PC-9 (cell line): Measurements from ENCODE around the gene ANKRD60. TPM values are rescaled to one million over a fixed set of nuclear protein-coding genes. Genes with fewer than 3 reads are reported as not detected.

Experiments used
- BruUV-seq: library from RNA; stranded (reverse); fragments of 400-500 nt; replicated peaks from 2 replicates; lab custom pipeline; 2021; lab: Mats Ljungman, UMichigan
- CTCF ChIA-PET: fragments of 300-600 bp; sonication (Branson Sonifier 250); formaldehyde crosslinking; loops from one replicate; lab custom pipeline; 2022; ENCODE audit warnings: antibody characterized with exemption; lab: Charles Lee
- POLR2A ChIA-PET: fragments of 300-600 bp; sonication (Branson Sonifier 250); formaldehyde crosslinking; loops from one replicate; lab custom pipeline; 2022; ENCODE audit warnings: antibody characterized with exemption; ENCODE audit not compliant: unreplicated experiment; lab: Charles Lee
- DNase-seq, 2 experiments: peaks; one replicate each; pipeline versions ENCODE4 v3.0.0 to v3.0.0-alpha.2; 2015 to 2022; ENCODE audit warnings: mixed read lengths in 1 of 2
- H2AFZ ChIP-seq: fragments of 200-600 bp; sonication (generic); 2 replicates; pipeline ENCODE4 v1.8.1; 2017; ENCODE audit warnings: antibody characterized with exemption
- H3F3A ChIP-seq: fragments of 200-600 bp; sonication (generic); 2 replicates; pipeline ENCODE4 v1.8.1; 2017; ENCODE audit warnings: antibody characterized with exemption, mild to moderate bottlenecking, low read depth; ENCODE audit not compliant: insufficient read depth
- H3K27ac ChIP-seq: fragments of 200-600 bp; sonication (generic); 2 replicates; pipeline ENCODE4 v1.6.1; 2016; ENCODE audit warnings: mixed run types
- H3K27me3 ChIP-seq: fragments of 200-600 bp; sonication (generic); 2 replicates; pipeline ENCODE4 v1.6.1; 2016; ENCODE audit warnings: low read depth, mixed run types; ENCODE audit not compliant: insufficient read depth
- H3K36me3 ChIP-seq: fragments of 200-600 bp; sonication (generic); 2 replicates; pipeline ENCODE4 v1.6.1; 2016; ENCODE audit warnings: low read depth, mixed run types
- H3K4me1 ChIP-seq: fragments of 200-600 bp; sonication (generic); replicated peaks from 2 replicates; pipeline ENCODE4 v1.6.1; 2016; ENCODE audit warnings: mixed run types; ENCODE audit not compliant: insufficient read depth
- H3K4me2 ChIP-seq: fragments of 200-600 bp; sonication (generic); 2 replicates; pipeline ENCODE4 v1.6.1; 2017; ENCODE audit warnings: mixed run types
- H3K4me3 ChIP-seq: fragments of 200-600 bp; sonication (generic); 2 replicates; pipeline ENCODE4 v1.6.1; 2016; ENCODE audit warnings: mixed run types
- H3K79me2 ChIP-seq: fragments of 200-600 bp; sonication (generic); 2 replicates; pipeline ENCODE4 v1.6.1; 2017; ENCODE audit warnings: low read depth, mixed run types
- H3K9me2 ChIP-seq: fragments of 200-600 bp; sonication (generic); 2 replicates; pipeline ENCODE4 v1.8.1; 2017; ENCODE audit warnings: mild to moderate bottlenecking; ENCODE audit not compliant: insufficient read depth
- H3K9me3 ChIP-seq: fragments of 200-600 bp; sonication (generic); 2 replicates; pipeline ENCODE4 v1.8.1; 2016; ENCODE audit warnings: low read depth; ENCODE audit not compliant: insufficient read depth
- H4K20me1 ChIP-seq: fragments of 200-600 bp; sonication (generic); 2 replicates; pipeline ENCODE4 v1.8.1; 2017; ENCODE audit not compliant: insufficient read depth
- CTCF ChIP-seq: fragments of 200-600 bp; sonication (generic); conservative IDR thresholded peaks from 2 replicates; pipeline ENCODE4 v1.6.1; 2017; ENCODE audit warnings: mixed run types, antibody characterized with exemption, mild to moderate bottlenecking, moderate library complexity
- EZH2 ChIP-seq: fragments of 200-600 bp; sonication (generic); IDR thresholded peaks from 2 replicates; pipeline ENCODE4 v1.8.0; 2017; ENCODE audit warnings: antibody characterized with exemption, low read depth
- intact Hi-C: fragments of 100-400 bp; cut with micrococcal nuclease; formaldehyde crosslinking; loops from one replicate; pipeline ENCODE4 v1.10.0; 2022; ENCODE audit not compliant: unreplicated experiment
- total RNA-seq: library from RNA; stranded (reverse); gene quantifications from 2 replicates; pipeline ENCODE4 v1.2.3, GENCODE V29; 2021

ANKRD60 gene
- total RNA-seq, 1 experiment from 2014 or later = not detected

- no TSS peak for BruUV-seq
- no peak for TF ChIP-seq EZH2
- TF ChIP-seq CTCF = no peak
- Histone ChIP-seq H3K27ac (no peak overlapping the region), H3K4me1 (no peaks in the 10 kb centered on the region), H4K20me1 (no peaks in the 10 kb centered on the region), H3K9me3 (no peaks in the 10 kb centered on the region), H3K79me2 (no peaks in the 10 kb centered on the region), H3F3A (no peaks in the 10 kb centered on the region; the same call in 1 of the 2 replicates), H3K36me3 (no peaks in the 10 kb centered on the region), H3K4me3 (no peak overlapping the region), H2AFZ (no peak overlapping the region), H3K9me2 (no peaks in the 10 kb centered on the region), H3K27me3 (no peaks in the 10 kb centered on the region), H3K4me2 (no peak overlapping the region)
- ChIA-PET CTCF (no interaction called here), POLR2A (no interaction called here)
- intact Hi-C loops = loop anchor here (10.0 kb wide), 1 partner anchor 358 kb away; no protein-coding TSS in a partner anchor
- no peak for DNase-seq
Measured at GRCh38 chr20:58173091-58173490, 55.4 kb downstream of the ANKRD60 start.

- TF ChIP-seq EZH2 (no peak), CTCF (no peak)
- no peaks in the 10 kb centered on the region for H4K20me1 ChIP-seq
- no peak overlapping the region for H3K4me2 ChIP-seq
- H3K4me3 ChIP-seq = no peak overlapping the region
- ChIA-PET CTCF (no interaction called here), POLR2A (no interaction called here)
- H3K9me2 ChIP-seq = no peaks in the 10 kb centered on the region
- H3K36me3 ChIP-seq = no peaks in the 10 kb centered on the region
- intact Hi-C loops = loop anchor here (10.0 kb wide), 1 partner anchor 357 kb away; no protein-coding TSS in a partner anchor
- H3K27me3 ChIP-seq = no peaks in the 10 kb centered on the region
- no peak for DNase-seq
- H3K9me3 ChIP-seq = no peaks in the 10 kb centered on the region
- no peaks in the 10 kb centered on the region for H3K79me2 ChIP-seq
- H3F3A ChIP-seq = no peaks in the 10 kb centered on the region; the same call in 1 of the 2 replicates
- H3K27ac ChIP-seq = no peak overlapping the region
- no peak overlapping the region for H2AFZ ChIP-seq
- no TSS peak for BruUV-seq
- no peaks in the 10 kb centered on the region for H3K4me1 ChIP-seq
Measured at GRCh38 chr20:58171796-58172425, 56.5 kb downstream of the ANKRD60 start.

- no peak overlapping the region for H3K4me2 ChIP-seq
- H2AFZ ChIP-seq = no peak overlapping the region
- no peak overlapping the region for H3K4me3 ChIP-seq
- H3F3A ChIP-seq = no peaks in the 10 kb centered on the region; the same call in 1 of the 2 replicates
- no peak overlapping the region for H3K27ac ChIP-seq
- no peaks in the 10 kb centered on the region for H3K4me1 ChIP-seq
- ChIA-PET POLR2A (no interaction called here), CTCF (no interaction called here)
- H3K9me2 ChIP-seq = no peaks in the 10 kb centered on the region
- no peaks in the 10 kb centered on the region for H3K27me3 ChIP-seq
- no peaks in the 10 kb centered on the region for H4K20me1 ChIP-seq
- H3K79me2 ChIP-seq = no peaks in the 10 kb centered on the region
- H3K9me3 ChIP-seq = no peaks in the 10 kb centered on the region
- intact Hi-C loops = no loop called here
- DNase-seq = no peak
- H3K36me3 ChIP-seq = no peaks in the 10 kb centered on the region
- BruUV-seq = no TSS peak
- TF ChIP-seq EZH2 (no peak), CTCF (no peak)
Measured at GRCh38 chr20:58169450-58169849, 59.0 kb downstream of the ANKRD60 start.
